Cardiac fibroblast (primary cell): ENCODE results near the gene TCHP.
"Not testable (repeated sequence)": the region's sequence is repeated elsewhere in the genome, so short reads cannot be mapped to it uniquely, and the experiment has no call there.

ENCODE experiments used
- DNase-seq, 2 donors: peaks; one replicate each; pipeline versions ENCODE4 v3.0.0 to v3.0.0-alpha.2; 2010; ENCODE audit warnings: low read depth in 2 of 2
- H3K4me3 ChIP-seq, 2 donors: replicated peaks in 1 of 2; 1 replicate in 1 of 2; 2 replicates in 1 of 2; pipeline ENCODE4 v1.5.1; 2011; ENCODE audit warnings: low read depth in 2 of 2, low read length in 2 of 2, mild to moderate bottlenecking in 2 of 2, moderate library complexity in 1 of 2
- TF ChIP-seq, protein P1 (sequence below): IDR thresholded peaks from one replicate; pipeline ENCODE4 v1.5.1; 2011; ENCODE audit warnings: low read depth, mild to moderate bottlenecking, low read length, inconsistent platforms

TCHP gene, protein sequence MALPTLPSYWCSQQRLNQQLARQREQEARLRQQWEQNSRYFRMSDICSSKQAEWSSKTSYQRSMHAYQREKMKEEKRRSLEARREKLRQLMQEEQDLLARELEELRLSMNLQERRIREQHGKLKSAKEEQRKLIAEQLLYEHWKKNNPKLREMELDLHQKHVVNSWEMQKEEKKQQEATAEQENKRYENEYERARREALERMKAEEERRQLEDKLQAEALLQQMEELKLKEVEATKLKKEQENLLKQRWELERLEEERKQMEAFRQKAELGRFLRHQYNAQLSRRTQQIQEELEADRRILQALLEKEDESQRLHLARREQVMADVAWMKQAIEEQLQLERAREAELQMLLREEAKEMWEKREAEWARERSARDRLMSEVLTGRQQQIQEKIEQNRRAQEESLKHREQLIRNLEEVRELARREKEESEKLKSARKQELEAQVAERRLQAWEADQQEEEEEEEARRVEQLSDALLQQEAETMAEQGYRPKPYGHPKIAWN

DNA sequence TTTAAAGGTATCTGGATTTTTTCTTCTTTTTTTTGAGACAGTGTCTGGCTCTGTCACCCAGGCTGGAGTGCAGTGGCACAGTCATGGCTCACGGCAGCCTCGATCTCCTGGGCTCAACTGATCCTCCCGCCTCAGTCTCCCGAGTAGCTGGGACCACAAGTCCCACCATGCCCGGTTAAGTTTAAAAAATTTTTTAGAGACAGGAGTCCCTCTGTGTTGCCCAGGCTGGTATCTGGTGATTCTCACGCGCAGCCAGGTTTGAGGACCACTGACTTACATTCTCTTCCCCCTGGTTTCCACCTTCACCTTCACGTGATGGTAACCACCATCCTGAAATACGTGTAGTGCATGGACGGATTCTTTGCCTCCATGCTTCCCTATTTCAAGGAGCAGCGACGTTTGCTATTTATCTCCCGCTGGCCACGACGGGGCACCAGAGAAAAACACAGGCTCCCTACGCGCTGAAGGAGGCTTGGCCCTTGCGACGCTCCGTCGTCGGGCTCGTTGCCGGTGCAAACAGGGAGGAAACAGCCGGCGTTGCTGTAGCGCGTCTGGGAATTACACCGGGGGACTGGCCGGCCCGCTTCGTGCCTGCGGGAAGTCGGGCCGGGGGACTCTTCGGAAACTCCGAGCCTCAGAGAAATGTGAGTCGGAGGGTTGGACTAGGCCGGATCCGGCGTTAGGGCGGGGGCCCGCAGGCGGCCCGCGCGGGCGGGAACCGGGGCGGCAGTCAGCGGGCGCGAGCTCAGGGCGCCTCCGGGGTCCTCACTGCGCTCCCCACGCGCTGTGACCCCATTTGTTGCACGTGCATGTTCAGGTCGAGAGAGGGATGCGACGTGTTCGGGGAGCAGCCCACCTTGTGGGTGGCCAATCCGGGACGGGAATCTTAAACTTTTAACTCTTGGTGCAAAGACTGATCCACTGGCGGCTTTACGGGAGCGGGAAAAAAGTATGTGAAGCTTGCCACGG, at the start of gene TCHP:
TCHP (plus strand) TSS at position 492 of the 969 bp plus-strand sequence. CDS start 2,753 bp downstream, outside the sequence.
- peak within 1 kb of the TSS; percentile 71 to 80 for H3K4me3 ChIP-seq
- TF ChIP-seq, protein P1, sequence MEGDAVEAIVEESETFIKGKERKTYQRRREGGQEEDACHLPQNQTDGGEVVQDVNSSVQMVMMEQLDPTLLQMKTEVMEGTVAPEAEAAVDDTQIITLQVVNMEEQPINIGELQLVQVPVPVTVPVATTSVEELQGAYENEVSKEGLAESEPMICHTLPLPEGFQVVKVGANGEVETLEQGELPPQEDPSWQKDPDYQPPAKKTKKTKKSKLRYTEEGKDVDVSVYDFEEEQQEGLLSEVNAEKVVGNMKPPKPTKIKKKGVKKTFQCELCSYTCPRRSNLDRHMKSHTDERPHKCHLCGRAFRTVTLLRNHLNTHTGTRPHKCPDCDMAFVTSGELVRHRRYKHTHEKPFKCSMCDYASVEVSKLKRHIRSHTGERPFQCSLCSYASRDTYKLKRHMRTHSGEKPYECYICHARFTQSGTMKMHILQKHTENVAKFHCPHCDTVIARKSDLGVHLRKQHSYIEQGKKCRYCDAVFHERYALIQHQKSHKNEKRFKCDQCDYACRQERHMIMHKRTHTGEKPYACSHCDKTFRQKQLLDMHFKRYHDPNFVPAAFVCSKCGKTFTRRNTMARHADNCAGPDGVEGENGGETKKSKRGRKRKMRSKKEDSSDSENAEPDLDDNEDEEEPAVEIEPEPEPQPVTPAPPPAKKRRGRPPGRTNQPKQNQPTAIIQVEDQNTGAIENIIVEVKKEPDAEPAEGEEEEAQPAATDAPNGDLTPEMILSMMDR = peak; percentile 49
- peak; percentile 90 for DNase-seq

DNA sequence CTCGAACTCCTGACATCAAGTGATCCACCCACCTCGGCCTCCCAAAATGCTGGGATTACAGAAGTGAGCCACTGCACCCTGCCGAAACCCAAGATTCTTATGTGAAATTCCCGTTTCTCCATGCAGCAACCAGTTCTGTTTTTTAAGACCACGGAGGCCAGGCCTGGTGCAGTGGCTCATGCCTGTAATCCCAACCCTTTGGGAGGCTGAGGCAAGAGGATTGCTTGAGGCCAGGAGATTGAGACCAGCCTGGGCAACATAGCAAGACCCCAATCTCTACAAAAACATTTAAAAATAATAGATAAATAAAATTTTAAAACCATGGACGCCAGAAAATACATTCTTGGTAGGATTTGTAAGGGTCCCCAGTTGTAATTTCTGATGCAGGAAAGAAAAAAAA, 49.6 kb upstream of the TCHP start:
- DNase-seq, H3K4me3 ChIP-seq: not testable (repeated sequence)

DNA sequence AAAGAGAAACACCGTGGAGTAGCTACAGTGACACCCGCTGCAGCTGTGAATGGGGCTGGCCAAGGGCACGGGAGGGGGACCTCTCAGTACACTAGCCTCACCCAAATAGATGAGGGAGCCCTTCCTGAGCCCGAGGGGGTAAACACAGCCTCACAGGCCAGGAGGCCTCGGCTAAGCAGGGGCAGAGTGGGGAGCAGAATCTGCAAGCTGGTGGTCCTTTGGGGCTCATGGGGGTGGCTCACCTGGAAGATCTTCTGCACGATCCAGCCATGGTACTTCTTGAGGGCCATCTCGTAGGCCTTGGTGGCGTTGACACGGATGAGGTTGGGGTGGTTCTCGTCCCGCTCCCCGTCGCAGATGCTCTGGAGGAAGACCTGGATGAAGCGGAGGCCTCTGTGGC, 44.7 kb upstream of the TCHP start:
- no peak overlapping the region for H3K4me3 ChIP-seq
- TF ChIP-seq, protein P1 = no peak
- DNase-seq = no peak

DNA sequence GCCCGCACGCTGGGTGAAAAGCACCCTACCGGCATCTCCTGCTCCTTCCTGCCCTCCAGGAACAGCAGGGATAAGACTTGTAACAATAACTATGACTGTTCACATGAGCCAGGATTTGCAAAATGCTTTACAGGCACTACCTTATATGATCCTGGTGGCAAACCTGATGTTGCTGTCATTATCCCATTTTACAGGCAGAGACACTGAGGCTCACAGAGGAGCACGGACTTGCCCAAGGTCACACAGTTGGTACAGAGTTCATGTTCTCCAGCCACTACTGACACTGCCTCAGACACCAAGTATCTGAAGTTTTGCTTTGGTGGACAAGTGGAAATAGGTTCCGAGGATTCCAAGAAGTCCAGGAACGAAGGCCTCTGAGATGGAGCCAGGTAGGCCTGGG, 42.4 kb upstream of the TCHP start:
- TF ChIP-seq, protein P1 = no peak
- no peak for DNase-seq
- H3K4me3 ChIP-seq = no peak overlapping the region

DNA sequence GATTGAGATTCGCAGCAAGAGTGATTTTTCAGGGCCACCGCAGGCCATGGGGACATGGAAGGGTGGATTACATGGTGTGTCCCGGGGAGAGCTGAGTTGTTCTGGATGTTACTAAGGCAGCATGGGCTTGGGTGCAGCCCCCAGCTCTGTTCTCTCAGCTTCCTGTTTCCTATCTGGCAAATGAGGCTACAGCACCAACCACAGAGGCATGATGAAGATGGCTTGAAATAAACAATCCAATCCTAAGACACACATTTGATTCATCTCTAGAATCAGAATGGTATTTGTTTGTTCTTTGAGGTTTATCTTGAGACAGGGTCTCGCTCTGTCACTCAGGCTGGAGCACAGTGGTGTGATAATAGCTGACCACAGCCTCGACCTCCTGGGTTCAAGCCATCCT, 41.3 kb upstream of the TCHP start:
- H3K4me3 ChIP-seq = no peak overlapping the region
- no peak for DNase-seq
- TF ChIP-seq, protein P1 = no peak

DNA sequence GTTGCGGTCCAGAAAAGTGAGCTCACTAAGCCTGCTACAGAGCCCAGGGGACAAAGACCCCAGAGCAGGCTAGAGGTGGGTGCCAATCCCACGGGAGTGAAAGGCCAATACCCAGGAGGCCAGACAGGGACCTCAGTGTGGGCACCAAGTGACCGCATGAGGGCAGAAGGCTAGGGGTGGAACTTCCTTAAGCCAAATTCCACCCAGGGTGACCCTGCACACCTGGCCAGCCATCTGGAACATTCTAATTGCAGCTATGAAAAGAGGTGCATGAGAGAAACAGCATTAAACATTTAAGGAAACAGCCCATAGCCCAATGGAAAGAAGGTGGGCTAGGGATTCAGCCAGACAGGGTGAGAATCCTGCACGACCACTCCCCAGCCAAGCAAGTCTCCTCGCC, 39.1 kb upstream of the TCHP start:
- H3K4me3 ChIP-seq = no peak overlapping the region
- TF ChIP-seq, protein P1 = no peak

DNA sequence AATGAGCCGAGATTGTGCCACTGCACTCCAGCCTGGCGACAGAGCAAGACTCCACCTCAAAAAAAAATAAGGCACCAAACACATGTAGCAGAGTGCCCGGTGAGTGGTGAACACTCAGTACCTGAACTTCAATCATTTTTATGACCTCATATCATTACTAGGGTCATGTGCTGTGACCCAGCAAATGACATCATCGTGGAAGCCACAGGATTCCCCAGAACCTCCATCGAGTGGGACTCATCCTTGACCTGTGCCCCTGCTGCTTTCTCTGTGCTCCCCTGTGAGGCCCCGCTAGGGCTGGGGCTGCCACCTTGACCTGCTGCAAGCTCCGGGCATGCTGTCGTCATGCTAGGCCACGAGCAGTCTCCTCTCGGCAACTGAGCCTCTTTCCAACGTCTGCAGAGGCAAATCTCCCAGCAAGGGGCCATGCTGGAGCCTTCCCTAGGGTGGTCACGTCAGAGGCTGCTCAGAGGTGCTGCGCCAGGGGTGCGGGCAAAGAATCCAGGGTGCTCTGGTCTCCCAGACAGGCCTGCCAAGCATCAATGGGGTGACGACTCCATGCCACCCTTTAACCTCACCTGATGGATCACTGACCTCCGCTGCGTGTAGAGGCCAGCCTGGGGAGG, 38.3 kb upstream of the TCHP start:
- TF ChIP-seq, protein P1 = no peak
- DNase-seq = no peak
- no peak overlapping the region for H3K4me3 ChIP-seq

More for the DNA sequence above, 39.1 kb upstream of the TCHP start:
- DNase-seq = no peak

DNA sequence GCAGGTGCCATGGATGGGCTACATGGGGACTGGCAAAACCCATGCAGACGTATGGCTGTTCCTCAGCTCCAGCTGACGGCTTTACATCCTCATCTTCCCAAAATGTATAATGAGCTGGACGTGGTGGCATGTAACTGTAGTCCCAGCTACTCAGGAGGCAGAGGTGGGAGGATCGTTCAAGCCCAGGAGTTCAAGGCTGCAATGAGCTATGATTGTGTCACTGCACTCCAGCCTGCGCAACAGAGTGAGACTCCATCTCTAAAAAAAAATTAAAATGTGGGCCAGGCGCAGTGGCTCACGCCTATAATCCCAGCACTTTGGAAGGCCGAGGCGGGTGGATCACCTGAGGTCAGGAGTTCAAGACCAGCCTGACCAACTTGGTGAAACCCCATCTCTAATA, 37.6 kb upstream of the TCHP start:
- H3K4me3 ChIP-seq, DNase-seq: not testable (repeated sequence)
